HG02623 (cell line): Measurements from ENCODE around the gene TBC1D9B.
"Not testable (repeated sequence)": the region's sequence is repeated elsewhere in the genome, so short reads cannot be mapped to it uniquely, and the experiment has no call there.

ENCODE experiments used
- ATAC-seq: cut with Tn5 transposase; IDR thresholded peaks from one replicate; pipeline ENCODE4 v1.9.1; 2021; ENCODE audit warnings: moderate library complexity; ENCODE audit not compliant: unreplicated experiment

The TBC1D9B gene

DNA sequence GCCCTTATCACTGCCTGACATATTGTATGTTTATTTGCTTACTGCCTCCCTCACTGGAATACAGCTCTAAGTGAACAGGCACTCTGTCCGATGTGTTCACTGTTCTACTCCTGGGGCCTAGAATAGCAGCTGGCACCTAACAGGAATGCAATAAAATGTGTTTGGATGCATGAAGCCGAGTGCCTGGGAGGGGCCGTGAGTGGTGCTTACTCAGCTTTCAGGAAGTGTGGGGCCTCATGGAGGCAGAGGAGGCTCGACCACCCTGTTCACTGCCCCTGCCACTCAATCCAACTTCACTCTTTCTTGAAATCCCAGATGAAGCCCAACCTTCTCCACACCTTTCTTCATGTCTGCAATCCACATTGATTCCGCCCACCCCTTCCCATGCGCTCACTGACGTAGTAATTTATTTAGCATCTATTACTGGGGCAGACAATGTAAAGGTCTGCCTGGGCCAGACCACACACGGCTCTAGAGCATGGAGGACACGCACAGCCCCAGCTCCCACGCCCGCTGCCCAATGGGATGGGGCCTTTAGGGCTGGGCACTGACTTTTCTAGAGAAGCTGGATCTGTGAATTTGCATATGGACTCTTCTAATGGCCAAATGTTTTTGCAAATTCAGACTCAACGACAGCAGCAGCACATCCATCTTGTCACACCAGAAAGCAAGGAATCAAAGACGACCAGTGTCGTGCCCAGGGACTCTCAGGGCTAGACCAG lies 21.3 kb downstream of the TBC1D9B start:
- no peak for ATAC-seq

- no peak for ATAC-seq
These were observed 22.1 kb downstream of the TBC1D9B start for GRCh38 chr5:179885491-179886090.

DNA sequence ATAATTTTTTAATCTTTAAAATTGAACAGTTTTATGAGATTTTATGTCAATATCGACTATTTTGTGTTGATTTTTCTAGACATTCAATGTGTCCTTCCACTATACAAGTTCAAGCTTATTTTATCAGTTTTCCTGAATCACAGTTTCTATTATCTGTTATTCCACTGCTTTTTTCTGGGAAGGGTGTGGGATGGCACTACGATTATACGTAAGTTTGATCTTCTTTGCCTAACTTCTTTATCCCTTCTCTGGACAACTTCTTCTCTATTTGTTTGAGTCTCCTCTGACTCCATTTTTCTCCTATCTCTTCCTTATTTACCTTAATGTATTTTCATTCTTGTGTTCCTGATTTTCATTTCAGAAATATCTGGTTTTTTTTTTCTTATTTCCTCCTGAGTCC lies 24.5 kb downstream of the TBC1D9B start:
- no peak for ATAC-seq

- no peak for ATAC-seq
These were observed 25.4 kb downstream of the TBC1D9B start for GRCh38 chr5:179882338-179882737.

GRCh38 chr5:179880848-179881590 lies 26.7 kb downstream of the TBC1D9B start:
- no peak for ATAC-seq

DNA sequence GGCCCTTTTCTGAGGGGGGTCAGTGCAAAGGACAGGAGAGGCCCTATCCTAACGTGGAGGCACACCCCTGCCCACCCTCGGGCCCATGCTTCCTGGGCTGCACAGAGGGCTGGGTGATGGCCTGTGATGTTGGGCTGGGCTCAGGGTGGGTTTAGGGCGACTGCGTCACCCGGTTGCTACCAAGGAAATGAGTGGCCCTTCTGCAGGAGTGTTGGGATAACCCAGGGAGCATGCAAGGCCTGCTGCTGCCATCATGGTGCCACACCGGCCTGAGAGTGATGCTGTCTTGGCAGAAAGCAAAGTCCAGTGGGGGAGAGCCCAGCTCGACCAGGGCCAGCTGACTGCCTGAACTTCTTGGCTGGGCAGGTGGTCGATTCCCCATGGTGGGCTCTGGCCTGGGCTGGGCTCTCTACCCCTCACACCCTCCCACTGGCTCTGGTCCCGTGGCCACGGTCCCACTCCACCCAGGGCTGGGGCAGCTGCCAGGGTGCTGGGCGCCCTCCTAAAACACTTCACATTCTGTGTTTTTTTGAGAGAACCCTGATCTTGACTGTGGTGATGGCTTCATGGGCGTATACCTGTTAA lies 27.5 kb downstream of the TBC1D9B start:
- ATAC-seq: no peak

DNA sequence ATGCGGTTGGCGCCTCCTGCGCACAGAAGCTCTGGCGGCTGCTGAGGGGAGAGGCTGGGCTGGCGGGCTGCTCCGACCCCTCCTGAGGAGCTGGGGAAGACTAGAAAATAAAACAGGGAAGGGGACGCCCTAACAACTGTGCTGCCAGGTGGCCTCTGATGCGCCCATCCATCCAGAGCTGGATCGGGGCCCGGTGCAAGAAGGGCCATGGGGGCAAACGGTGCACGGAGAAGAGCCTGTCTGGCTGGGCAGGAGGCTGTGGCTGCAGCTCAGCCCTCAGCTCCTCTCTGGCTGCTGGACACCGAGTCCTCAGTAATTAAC lies 28.0 kb downstream of the TBC1D9B start:
- ATAC-seq: no peak

DNA sequence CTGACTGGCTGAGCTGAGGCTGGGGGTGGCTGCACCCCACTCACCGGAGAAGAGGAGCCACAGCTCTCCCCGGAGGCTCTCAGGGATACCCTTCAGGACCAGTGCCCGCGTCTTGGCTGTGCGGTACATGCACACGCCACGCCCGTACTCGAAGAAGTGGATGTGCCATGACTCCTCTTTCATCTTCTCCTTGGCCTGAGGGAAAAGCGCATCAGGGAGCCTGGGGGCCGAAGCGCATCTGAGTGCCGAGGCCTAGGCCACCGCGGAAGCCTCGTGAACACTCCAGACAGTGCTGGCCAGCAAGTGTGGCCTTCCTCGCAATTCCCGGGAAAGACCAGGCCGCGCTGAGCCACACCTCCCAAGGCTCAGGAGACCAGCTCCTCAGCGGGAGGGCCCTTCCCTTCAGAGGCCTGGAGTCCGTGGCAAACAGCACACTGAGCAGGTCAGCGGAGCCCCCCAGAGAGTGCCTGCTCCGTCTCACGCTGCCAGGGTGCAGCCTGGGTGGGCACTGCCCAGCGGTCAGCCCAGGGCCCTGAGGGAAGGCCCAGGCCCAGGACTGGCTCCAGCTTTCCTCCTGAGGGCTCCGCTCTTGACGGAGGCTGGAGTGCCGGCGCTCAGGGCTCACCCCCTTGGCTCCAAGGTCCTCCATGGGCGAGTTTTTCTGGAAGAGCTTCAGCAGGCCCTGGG lies 28.6 kb downstream of the TBC1D9B start:
- ATAC-seq: no peak

GRCh38 chr5:179878222-179879002 lies 29.3 kb downstream of the TBC1D9B start:
- no peak for ATAC-seq

DNA sequence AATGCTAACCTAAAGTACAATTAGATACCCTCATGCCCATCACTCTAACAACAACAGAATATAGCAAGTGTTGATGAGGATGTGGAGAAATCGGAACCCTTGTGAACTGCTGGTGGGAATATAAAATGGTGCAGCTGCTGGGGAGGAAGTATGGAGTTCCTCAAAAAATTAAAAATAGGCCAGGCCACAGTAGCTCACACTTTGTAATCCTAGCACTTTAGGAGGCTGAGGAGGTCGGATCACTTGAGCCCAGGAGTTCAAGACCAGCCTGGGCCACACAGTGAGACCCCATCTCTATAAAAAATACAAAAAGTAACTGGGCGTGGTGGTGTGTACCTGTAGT lies 31.1 kb downstream of the TBC1D9B start:
- ATAC-seq: no peak

DNA sequence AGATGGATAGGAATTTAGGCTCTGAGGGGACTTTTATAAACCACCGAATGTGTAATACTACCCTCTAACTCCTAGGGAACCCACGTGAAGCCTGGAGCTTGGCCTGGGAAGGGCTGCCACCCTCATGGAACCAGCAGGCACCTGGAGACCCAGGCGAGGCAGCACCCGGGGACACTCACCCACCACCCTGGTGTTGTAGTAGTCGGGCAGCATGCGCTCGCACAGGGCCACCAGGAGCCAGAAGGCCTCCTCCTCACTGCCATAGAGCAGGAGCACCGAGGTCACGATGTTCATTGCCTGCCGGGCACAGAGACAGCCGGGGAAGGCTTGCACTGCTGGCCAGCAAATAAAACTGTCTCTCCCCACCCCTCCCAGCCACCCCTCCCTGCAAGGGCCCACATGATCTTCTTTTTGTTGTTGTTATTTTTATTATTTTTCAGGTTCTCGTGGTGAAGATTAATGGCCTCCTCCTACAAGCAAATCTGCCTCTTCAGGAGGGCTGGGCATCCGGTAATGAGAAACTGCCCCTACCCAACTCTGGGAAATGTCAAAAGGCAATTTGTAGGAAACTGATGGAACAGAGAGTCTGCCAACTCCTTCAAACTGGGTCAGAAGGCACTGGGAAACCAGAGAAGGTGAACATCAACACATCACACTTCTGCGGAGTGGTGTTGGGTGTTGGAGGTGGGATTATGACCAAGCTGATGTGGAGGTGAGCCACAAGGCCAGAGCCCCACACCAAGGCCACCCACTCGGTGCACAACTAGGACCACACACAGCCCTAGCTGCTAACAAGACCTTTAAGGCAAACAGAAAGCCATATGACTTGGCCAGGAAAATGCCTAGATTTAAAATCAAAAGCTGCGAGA lies 31.7 kb downstream of the TBC1D9B start:
- ATAC-seq: no peak

DNA sequence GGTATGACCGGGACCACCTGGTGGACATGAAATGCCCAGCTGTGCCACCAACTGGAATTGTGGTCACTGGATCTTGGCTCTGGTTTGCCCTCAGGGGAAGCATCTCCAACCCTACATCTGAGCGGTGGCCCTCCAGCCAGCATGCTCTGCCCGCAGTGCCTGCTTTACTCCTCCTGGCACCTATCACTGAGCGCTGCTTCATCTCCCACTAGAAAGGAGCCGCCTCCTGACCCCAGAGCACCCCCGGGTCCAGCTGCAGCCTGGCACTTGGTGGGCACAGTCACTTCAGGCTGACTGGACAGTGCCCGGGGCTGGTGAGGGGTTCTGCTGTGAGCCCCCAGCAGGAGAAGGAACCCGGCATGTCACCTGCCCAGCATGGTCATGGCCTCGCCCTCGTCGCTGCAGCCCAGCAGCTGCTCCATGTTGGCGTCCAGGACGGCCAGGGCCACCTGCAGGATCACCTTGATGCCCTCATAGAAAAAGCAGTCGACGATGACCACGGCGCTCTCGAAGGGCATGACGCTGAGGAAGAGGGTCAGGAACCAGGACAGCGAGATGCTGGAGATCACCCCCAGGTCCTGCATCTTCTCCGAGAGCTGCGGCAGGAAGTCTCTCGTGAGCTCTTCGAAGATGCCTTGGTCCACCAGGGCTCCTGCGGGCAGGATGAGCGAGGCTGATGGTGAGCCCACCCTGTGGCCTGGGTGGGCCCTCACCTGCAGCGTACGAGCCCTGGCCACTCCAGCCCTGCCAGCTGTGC lies 33.0 kb downstream of the TBC1D9B start:
- ATAC-seq: no peak

DNA sequence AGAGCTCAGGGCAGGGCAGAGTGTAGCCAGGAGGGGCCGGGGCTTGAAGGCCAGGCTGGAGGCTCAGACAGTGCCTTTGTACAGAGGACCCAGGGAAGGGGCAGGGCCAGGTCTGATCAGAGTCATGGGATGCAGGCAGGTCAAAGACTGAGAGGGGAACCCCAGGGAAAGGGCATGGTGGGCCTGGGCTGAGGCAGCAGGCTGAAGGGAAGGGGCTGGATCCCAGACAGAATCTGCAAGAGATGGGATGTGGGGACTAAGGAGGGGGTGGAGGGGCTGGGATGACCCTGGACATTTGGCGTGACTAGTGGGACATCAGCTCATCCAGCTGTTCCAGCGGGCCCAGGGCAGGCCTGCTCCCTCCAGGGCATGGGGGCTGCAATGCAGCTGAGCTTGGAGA lies 33.6 kb downstream of the TBC1D9B start:
- no peak for ATAC-seq

GRCh38 chr5:179873588-179874110 lies 34.0 kb downstream of the TBC1D9B start:
- ATAC-seq: no peak

GRCh38 chr5:179872828-179873575 lies 34.7 kb downstream of the TBC1D9B start:
- no peak for ATAC-seq

GRCh38 chr5:179872055-179872827 lies 35.5 kb downstream of the TBC1D9B start:
- ATAC-seq: no peak

DNA sequence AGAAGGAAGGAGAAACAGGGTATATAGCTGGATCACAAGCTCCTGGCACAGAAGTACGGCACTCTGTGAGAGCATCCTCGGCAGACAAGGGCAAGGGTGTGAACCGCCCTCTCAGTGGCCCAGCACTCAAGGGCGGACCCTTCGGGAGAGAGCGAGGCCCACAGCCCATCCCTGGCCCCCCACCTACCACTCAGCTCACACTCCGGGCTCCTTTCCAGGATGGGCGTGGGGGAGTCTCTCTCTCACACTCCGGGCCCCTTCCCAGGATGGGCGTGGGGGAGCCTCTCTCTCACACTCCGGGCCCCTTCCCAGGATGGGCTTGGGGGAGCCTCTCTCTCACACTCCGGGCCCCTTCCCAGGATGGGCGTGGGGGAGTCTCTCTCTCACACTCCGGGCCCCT lies 36.2 kb downstream of the TBC1D9B start:
- not testable (repeated sequence) for ATAC-seq
